ENCODE data around the gene SSBP2.
"Not testable (repeated sequence)": the region's sequence is repeated elsewhere in the genome, so short reads cannot be mapped to it uniquely, and the experiment has no call there.

Gene SSBP2

DNA sequence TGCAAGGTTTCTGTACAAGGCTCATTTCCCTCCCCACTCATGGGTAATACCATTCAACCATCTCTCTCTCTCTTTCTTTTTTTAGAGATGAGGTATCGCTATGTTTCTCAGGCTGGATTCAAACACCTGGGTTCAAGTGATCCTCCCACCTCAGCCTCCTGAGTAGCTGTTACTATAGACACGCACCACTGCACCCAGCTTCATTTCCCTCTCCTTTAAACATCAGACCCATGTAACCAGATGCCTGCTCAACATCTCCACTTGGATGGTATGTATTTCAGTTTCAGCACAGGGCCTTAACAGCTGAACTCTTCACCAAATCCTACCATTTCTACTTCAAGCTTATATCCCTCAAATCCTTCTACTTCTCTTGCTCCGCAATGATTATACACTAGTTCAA, 117.4 kb downstream of the SSBP2 start:
- TF ChIP-seq, protein P1, sequence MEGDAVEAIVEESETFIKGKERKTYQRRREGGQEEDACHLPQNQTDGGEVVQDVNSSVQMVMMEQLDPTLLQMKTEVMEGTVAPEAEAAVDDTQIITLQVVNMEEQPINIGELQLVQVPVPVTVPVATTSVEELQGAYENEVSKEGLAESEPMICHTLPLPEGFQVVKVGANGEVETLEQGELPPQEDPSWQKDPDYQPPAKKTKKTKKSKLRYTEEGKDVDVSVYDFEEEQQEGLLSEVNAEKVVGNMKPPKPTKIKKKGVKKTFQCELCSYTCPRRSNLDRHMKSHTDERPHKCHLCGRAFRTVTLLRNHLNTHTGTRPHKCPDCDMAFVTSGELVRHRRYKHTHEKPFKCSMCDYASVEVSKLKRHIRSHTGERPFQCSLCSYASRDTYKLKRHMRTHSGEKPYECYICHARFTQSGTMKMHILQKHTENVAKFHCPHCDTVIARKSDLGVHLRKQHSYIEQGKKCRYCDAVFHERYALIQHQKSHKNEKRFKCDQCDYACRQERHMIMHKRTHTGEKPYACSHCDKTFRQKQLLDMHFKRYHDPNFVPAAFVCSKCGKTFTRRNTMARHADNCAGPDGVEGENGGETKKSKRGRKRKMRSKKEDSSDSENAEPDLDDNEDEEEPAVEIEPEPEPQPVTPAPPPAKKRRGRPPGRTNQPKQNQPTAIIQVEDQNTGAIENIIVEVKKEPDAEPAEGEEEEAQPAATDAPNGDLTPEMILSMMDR (conservative IDR thresholded peaks at IDR 0.05; ENCODE audit: control insufficient read depth, insufficient read depth, low read depth, low read length) = no peak
- DNase-seq (ENCODE audit: low read depth) = no peak
- H3K4me3 ChIP-seq (ENCODE audit: control insufficient read depth, low read depth, low read length) = no peak overlapping the region

DNA sequence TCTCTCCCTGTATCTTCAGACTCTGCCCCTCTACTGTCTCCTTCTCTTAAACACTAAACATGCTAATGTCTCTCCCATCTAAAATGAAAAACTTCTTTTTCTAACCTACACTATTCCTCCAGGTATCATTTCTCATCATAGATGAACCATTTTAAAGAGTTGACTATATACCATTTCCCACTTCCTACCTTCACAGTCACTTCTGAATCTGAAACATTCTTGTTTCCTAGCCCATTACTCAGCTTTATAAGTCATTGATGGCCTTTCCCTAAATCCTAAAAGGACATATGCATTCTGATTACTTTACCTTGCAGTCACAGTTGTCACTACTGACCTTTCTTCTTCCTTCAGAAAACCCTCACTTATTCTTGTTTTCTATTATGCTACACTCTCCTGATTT, 118.2 kb downstream of the SSBP2 start:
- DNase-seq (ENCODE audit: low read depth) = no peak
- TF ChIP-seq, protein P1 (conservative IDR thresholded peaks at IDR 0.05; ENCODE audit: control insufficient read depth, insufficient read depth, low read depth, low read length) = no peak
- H3K4me3 ChIP-seq (ENCODE audit: control insufficient read depth, low read depth, low read length) = no peak overlapping the region

DNA sequence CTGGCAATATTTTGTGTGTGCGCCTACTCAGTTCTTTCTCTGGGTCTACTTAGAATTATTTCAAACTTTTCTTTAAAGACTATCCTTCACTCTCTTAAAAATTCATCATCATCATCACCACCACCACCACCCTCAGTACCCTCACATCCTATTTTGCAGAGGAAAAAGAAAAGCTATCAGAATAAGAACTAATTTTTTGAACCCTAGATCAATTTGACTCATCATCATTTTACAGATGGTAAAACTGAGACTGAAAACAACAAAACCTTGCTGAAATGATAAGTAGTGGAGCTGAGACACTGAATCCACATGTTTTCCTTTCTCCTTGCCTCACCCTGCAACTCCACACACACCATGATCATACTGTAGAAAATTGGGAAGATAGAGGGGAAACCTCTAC, 119.3 kb downstream of the SSBP2 start:
- TF ChIP-seq, protein P1 (conservative IDR thresholded peaks at IDR 0.05; ENCODE audit: control insufficient read depth, insufficient read depth, low read depth, low read length) = no peak
- H3K4me3 ChIP-seq (ENCODE audit: control insufficient read depth, low read depth, low read length) = no peak overlapping the region
- no peak for DNase-seq (ENCODE audit: low read depth)

DNA sequence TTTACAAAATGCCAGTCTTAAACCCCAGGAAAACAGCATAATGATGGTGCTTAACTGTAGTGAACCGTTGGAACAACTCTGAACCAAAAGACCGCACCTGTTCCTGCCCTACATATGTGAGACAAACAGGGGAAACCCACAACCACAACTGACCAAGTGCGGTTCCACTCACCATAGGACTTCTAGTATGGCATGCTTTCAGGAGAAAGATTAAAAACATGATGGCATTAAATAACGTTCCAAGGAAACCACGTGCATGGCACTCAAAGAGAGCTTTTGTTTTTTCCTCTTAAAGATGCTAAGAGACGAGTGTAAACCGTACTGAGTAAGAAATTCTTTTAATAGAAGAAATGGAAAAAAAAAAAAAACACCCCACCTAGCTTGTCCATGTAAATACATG, 119.8 kb downstream of the SSBP2 start:
- H3K4me3 ChIP-seq (ENCODE audit: control insufficient read depth, low read depth, low read length) = no peak overlapping the region
- no peak for DNase-seq (ENCODE audit: low read depth)
- TF ChIP-seq, protein P1 (conservative IDR thresholded peaks at IDR 0.05; ENCODE audit: control insufficient read depth, insufficient read depth, low read depth, low read length) = no peak

DNA sequence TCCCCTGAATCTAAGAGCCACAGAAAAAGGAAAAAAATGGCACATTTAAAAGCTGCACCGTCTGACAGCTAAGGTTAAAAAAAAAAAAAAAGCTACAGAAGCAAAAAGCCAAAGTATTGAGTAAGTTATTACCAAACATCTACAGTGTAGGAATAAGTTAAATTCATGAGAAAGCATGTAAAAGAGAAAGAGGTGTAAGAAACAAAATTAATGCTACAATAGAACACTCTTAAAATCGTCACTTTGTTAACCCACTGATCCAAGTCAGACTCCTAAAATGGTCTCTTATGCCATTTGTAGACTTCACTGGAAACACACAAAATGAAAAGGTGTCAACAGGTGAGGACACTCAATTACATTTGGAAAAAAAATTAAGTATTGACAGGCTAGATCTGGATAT, 120.2 kb downstream of the SSBP2 start:
- TF ChIP-seq, protein P1 (conservative IDR thresholded peaks at IDR 0.05; ENCODE audit: control insufficient read depth, insufficient read depth, low read depth, low read length) = no peak
- no peak for DNase-seq (ENCODE audit: low read depth)
- no peak overlapping the region for H3K4me3 ChIP-seq (ENCODE audit: control insufficient read depth, low read depth, low read length)

DNA sequence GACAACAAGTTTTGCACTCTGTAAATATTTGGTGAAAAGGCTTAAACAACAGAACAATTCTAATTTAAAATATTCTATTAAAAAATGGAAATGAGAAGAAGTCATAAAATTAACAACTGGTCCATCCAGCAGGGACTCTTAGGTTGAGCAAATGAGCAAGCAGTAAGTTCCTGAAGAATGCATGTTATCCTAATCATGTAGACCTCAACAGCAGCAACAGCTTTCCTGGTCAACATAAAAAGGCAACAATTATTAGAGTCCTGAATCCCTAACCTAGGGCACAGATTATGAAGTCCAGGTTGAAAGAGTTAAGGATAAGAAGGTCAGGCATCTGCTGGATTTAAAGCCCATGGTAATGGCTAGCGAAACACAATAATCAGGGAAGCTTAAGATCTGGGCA, 120.9 kb downstream of the SSBP2 start:
- TF ChIP-seq, protein P1 (conservative IDR thresholded peaks at IDR 0.05; ENCODE audit: control insufficient read depth, insufficient read depth, low read depth, low read length) = no peak
- H3K4me3 ChIP-seq (ENCODE audit: control insufficient read depth, low read depth, low read length) = no peak overlapping the region
- no peak for DNase-seq (ENCODE audit: low read depth)

DNA sequence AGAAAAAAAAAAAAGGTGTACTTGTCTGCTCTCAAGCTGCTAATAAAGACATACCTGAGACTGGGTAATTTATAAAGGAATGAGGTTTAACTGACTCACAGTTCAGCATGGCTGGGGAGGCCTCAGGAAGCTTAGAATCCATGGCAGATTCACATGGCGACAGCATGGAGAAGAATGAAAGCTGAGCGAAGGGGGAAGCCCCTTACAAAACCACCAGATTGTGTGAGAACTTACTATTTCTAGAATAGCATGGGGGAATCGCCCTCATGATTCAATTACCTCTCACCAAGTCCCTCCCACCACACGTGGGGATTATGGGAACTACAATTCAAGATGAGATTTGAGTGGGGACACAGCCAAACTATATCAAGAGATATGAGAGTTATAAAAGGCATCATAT, 122.8 kb downstream of the SSBP2 start:
- DNase-seq (ENCODE audit: low read depth); H3K4me3 ChIP-seq (ENCODE audit: control insufficient read depth, low read depth, low read length): not testable (repeated sequence)
